ENCODE data around the gene WSB2.
A peak's percentile ranks its signal among the peaks of the same experiment; 100 is the strongest.

Gene WSB2

GRCh38 chr12:118063576-118064391 is 2.8 kb upstream of the WSB2 start:
- Histone ChIP-seq H2AK5ac (ENCODE audit: low read depth, low read length) (no peak overlapping the region), H3K36me3 (replicated peaks in 1 of 2; ENCODE audit: control insufficient read depth in 2 of 2, insufficient read depth in 2 of 2, low read length in 2 of 2) (peaks cover 2 to 35% of the 10 kb centered on the region in 2 donors), H2BK15ac (ENCODE audit: low read length) (no peak overlapping the region), H2BK5ac (ENCODE audit: low read length) (no peak overlapping the region), H3K4me1 (ENCODE audit: control insufficient read depth in 2 of 2, insufficient read depth in 1 of 2, low read depth in 1 of 2, low read length in 2 of 2) (peaks cover 4 to 9% of the 10 kb centered on the region in 2 donors), H2AFZ (ENCODE audit: low read length) (no peak overlapping the region), H3K27me3 (ENCODE audit: control insufficient read depth in 3 of 3, insufficient read depth in 3 of 3, low read depth in 1 of 3, low read length in 3 of 3) (no peaks in the 10 kb centered on the region), H3K9me3 (replicated peaks in 1 of 2; ENCODE audit: control insufficient read depth in 2 of 2, insufficient read depth in 1 of 2, low read depth in 1 of 2, low read length in 2 of 2) (peaks cover 0 to 4% of the 10 kb centered on the region in 2 donors), H2BK120ac (ENCODE audit: low read depth, low read length) (no peak overlapping the region), H3K9ac (ENCODE audit: low read depth, low read length, poor library complexity) (no peak overlapping the region), H4K8ac (ENCODE audit: low read depth, low read length) (no peak overlapping the region), H3K23ac (ENCODE audit: low read depth, low read length, poor library complexity) (no peak overlapping the region), H2BK12ac (ENCODE audit: low read length) (no peak overlapping the region), H3K27ac (replicated peaks; ENCODE audit: low read length) (no peak overlapping the region), H3K18ac (ENCODE audit: low read length) (no peak overlapping the region), H4K91ac (ENCODE audit: low read depth, low read length, poor library complexity) (no peak overlapping the region), H3K4me3 (ENCODE audit: low read length in 2 of 2) (no peak overlapping the region), H3K14ac (ENCODE audit: low read length) (no peak overlapping the region), H3K4me2 (ENCODE audit: insufficient read depth, low read length, poor library complexity, severe bottlenecking) (no peak overlapping the region), H3K79me1 (ENCODE audit: low read depth, low read length) (no peaks in the 10 kb centered on the region), H3K4ac (ENCODE audit: low read length) (no peak overlapping the region)
- WGBS, 2 donors (ENCODE audit: extremely low coverage in 2 of 2, insufficient read length in 2 of 2, insufficient replicate concordance in 1 of 2) = no CpG with 5 or more reads among the region's 4 CpGs
- DNase-seq (ENCODE audit: low spot score) = no peak

- H3K4me3 ChIP-seq (ENCODE audit: low read length in 2 of 2) = peak overlapping the region; percentile 75 to 91
- H2AK5ac ChIP-seq (ENCODE audit: low read depth, low read length) = peak overlapping the region; percentile 91
- H3K4me1 ChIP-seq (ENCODE audit: control insufficient read depth in 2 of 2, insufficient read depth in 1 of 2, low read depth in 1 of 2, low read length in 2 of 2) = peaks cover 4 to 9% of the 10 kb centered on the region in 2 donors
- peak overlapping the region; percentile 91 for H3K4ac ChIP-seq (ENCODE audit: low read length)
- peak overlapping the region; percentile 99 for H3K18ac ChIP-seq (ENCODE audit: low read length)
- no peak overlapping the region for H4K91ac ChIP-seq (ENCODE audit: low read depth, low read length, poor library complexity)
- H3K9ac ChIP-seq (ENCODE audit: low read depth, low read length, poor library complexity) = peak overlapping the region; percentile 92
- H2AFZ ChIP-seq (ENCODE audit: low read length) = peak overlapping the region; percentile 69
- peak overlapping the region; percentile 75 for H3K4me2 ChIP-seq (ENCODE audit: insufficient read depth, low read length, poor library complexity, severe bottlenecking)
- peak overlapping the region; percentile 65 for H3K27ac ChIP-seq (replicated peaks; ENCODE audit: low read length)
- H2BK12ac ChIP-seq (ENCODE audit: low read length) = no peak overlapping the region
- peak overlapping the region; percentile 69 for H3K23ac ChIP-seq (ENCODE audit: low read depth, low read length, poor library complexity)
- no peak overlapping the region for H3K14ac ChIP-seq (ENCODE audit: low read length)
- no peak overlapping the region for H4K8ac ChIP-seq (ENCODE audit: low read depth, low read length)
- H2BK15ac ChIP-seq (ENCODE audit: low read length) = peak overlapping the region; percentile 54
- peak overlapping the region; percentile 59 for H2BK5ac ChIP-seq (ENCODE audit: low read length)
- no peak overlapping the region for H2BK120ac ChIP-seq (ENCODE audit: low read depth, low read length)
- H3K27me3 ChIP-seq (ENCODE audit: control insufficient read depth in 3 of 3, insufficient read depth in 3 of 3, low read depth in 1 of 3, low read length in 3 of 3) = no peaks in the 10 kb centered on the region
- H3K9me3 ChIP-seq (replicated peaks in 1 of 2; ENCODE audit: control insufficient read depth in 2 of 2, insufficient read depth in 1 of 2, low read depth in 1 of 2, low read length in 2 of 2) = peaks cover 0 to 4% of the 10 kb centered on the region in 2 donors
- no CpG with 5 or more reads among the region's 44 CpGs for WGBS, 2 donors (ENCODE audit: extremely low coverage in 2 of 2, insufficient read length in 2 of 2, insufficient replicate concordance in 1 of 2)
- H3K79me1 ChIP-seq (ENCODE audit: low read depth, low read length) = no peaks in the 10 kb centered on the region
- H3K36me3 ChIP-seq (replicated peaks in 1 of 2; ENCODE audit: control insufficient read depth in 2 of 2, insufficient read depth in 2 of 2, low read length in 2 of 2) = peaks cover 0 to 32% of the 10 kb centered on the region in 2 donors
- peak; percentile 35 for DNase-seq (ENCODE audit: low spot score)
Observed at GRCh38 chr12:118061873-118062843, 1.2 kb upstream of the WSB2 start.

- Histone ChIP-seq H3K4me1 (ENCODE audit: control insufficient read depth in 2 of 2, insufficient read depth in 1 of 2, low read depth in 1 of 2, low read length in 2 of 2) (peaks cover 4 to 9% of the 10 kb centered on the region in 2 donors), H3K4me2 (ENCODE audit: insufficient read depth, low read length, poor library complexity, severe bottlenecking) (peak overlapping the region; percentile 82), H3K36me3 (replicated peaks in 1 of 2; ENCODE audit: control insufficient read depth in 2 of 2, insufficient read depth in 2 of 2, low read length in 2 of 2) (peaks cover 0 to 20% of the 10 kb centered on the region in 2 donors), H3K27me3 (ENCODE audit: control insufficient read depth in 3 of 3, insufficient read depth in 3 of 3, low read depth in 1 of 3, low read length in 3 of 3) (no peaks in the 10 kb centered on the region), H2BK120ac (ENCODE audit: low read depth, low read length) (no peak overlapping the region), H3K4me3 (ENCODE audit: low read length in 2 of 2) (peak overlapping the region; percentile 75 to 91), H2AFZ (ENCODE audit: low read length) (peak overlapping the region; percentile 88), H2BK12ac (ENCODE audit: low read length) (no peak overlapping the region), H4K91ac (ENCODE audit: low read depth, low read length, poor library complexity) (no peak overlapping the region), H3K14ac (ENCODE audit: low read length) (no peak overlapping the region), H3K9me3 (replicated peaks in 1 of 2; ENCODE audit: control insufficient read depth in 2 of 2, insufficient read depth in 1 of 2, low read depth in 1 of 2, low read length in 2 of 2) (peaks cover 0 to 4% of the 10 kb centered on the region in 2 donors), H2AK5ac (ENCODE audit: low read depth, low read length) (peak overlapping the region; percentile 42), H3K18ac (ENCODE audit: low read length) (peak overlapping the region; percentile 76), H3K23ac (ENCODE audit: low read depth, low read length, poor library complexity) (no peak overlapping the region), H3K9ac (ENCODE audit: low read depth, low read length, poor library complexity) (peak overlapping the region; percentile 83), H2BK15ac (ENCODE audit: low read length) (peak overlapping the region; percentile 38), H2BK5ac (ENCODE audit: low read length) (peak overlapping the region; percentile 78), H3K79me1 (ENCODE audit: low read depth, low read length) (no peaks in the 10 kb centered on the region), H4K8ac (ENCODE audit: low read depth, low read length) (no peak overlapping the region), H3K27ac (replicated peaks; ENCODE audit: low read length) (no peak overlapping the region), H3K4ac (ENCODE audit: low read length) (peak overlapping the region; percentile 56)
- no CpG with 5 or more reads among the region's 46 CpGs for WGBS, 2 donors (ENCODE audit: extremely low coverage in 2 of 2, insufficient read length in 2 of 2, insufficient replicate concordance in 1 of 2)
- no peak for DNase-seq (ENCODE audit: low spot score)
Observed at GRCh38 chr12:118060301-118061010, 523 bp downstream of the WSB2 start.

All from neuronal stem cell (in vitro differentiated cells).